IPS-20b (cell line): ENCODE measurements around the gene PPP1CB.
"Not testable (repeated sequence)": the region's sequence is repeated elsewhere in the genome, so short reads cannot be mapped to it uniquely, and the experiment has no call there.

Source experiments
- H3K27ac ChIP-seq: one replicate; pipeline ENCODE4 v1.5.1; 2013; ENCODE audit warnings: low read length
- H3K27me3 ChIP-seq: 2 replicates; pipeline ENCODE4 v1.6.1; 2013; ENCODE audit warnings: mild to moderate bottlenecking, low read length, inconsistent platforms; ENCODE audit not compliant: insufficient read depth
- H3K36me3 ChIP-seq: 2 replicates; pipeline ENCODE4 v1.6.1; 2013; ENCODE audit warnings: low read depth, mild to moderate bottlenecking, inconsistent platforms, low read length, moderate library complexity; ENCODE audit not compliant: insufficient read depth
- H3K4me1 ChIP-seq: 2 replicates; pipeline ENCODE4 v1.6.1; 2013; ENCODE audit warnings: mild to moderate bottlenecking, control low read depth, inconsistent platforms, low read length, moderate library complexity; ENCODE audit not compliant: insufficient read depth
- H3K4me3 ChIP-seq: 2 replicates; pipeline ENCODE4 v1.5.1; 2013; ENCODE audit warnings: mild to moderate bottlenecking, low read length, inconsistent platforms
- H3K9ac ChIP-seq: 2 replicates; pipeline ENCODE4 v1.6.1; 2013; ENCODE audit warnings: low read depth, mild to moderate bottlenecking, inconsistent platforms, low read length, moderate library complexity
- H3K9me3 ChIP-seq: 2 replicates; pipeline ENCODE4 v1.6.1; 2013; ENCODE audit warnings: mild to moderate bottlenecking, low read depth, low read length, inconsistent platforms; ENCODE audit not compliant: insufficient read depth

Gene PPP1CB

GRCh38 chr2:28784570-28784969, 32.9 kb downstream of the PPP1CB start:
- not testable (repeated sequence) for H3K4me1 ChIP-seq, H3K4me3 ChIP-seq, H3K27ac ChIP-seq, H3K9ac ChIP-seq, H3K27me3 ChIP-seq, H3K9me3 ChIP-seq
- peaks cover 90% of the 10 kb centered on the region for H3K36me3 ChIP-seq

DNA sequence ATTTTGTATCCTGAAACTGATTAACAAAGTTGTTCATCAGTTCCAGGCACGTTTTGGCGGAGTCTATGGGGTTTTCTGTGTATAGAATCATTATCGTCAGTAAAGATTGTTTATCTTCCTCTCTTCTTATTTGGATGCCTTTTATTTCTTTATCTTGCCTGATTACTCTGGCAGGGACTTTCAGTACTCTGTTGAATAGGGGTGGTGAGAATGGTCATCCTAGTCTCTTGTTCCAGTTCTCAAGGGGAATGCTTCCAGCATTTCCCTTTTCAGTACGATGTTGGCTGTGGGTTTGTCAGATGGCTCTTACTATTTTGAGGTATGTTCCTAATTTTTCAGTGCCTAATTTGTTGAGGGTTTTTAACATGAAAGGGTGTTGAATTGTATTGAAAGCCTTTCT, 45.0 kb downstream of the PPP1CB start:
- Histone ChIP-seq H3K4me1 (no peaks in the 10 kb centered on the region), H3K9ac (no peak overlapping the region), H3K27ac (no peak overlapping the region), H3K4me3 (no peak overlapping the region), H3K36me3 (peaks cover 81% of the 10 kb centered on the region), H3K27me3 (no peaks in the 10 kb centered on the region), H3K9me3 (no peaks in the 10 kb centered on the region)

- Histone ChIP-seq H3K4me1 (no peaks in the 10 kb centered on the region), H3K27ac (no peak overlapping the region), H3K4me3 (no peak overlapping the region), H3K9ac (no peak overlapping the region), H3K9me3 (no peaks in the 10 kb centered on the region), H3K36me3 (peaks cover 56% of the 10 kb centered on the region), H3K27me3 (no peaks in the 10 kb centered on the region)
Observed at GRCh38 chr2:28801726-28802125, 50.1 kb downstream of the PPP1CB start.

- H3K9me3 ChIP-seq, result no peaks in the 10 kb centered on the region
- H3K27me3 ChIP-seq, result no peaks in the 10 kb centered on the region
- peaks cover 43% of the 10 kb centered on the region for H3K36me3 ChIP-seq
- no peak overlapping the region for H3K4me3 ChIP-seq
- no peak overlapping the region for H3K27ac ChIP-seq
- no peaks in the 10 kb centered on the region for H3K4me1 ChIP-seq
- H3K9ac ChIP-seq, result no peak overlapping the region
Observed at GRCh38 chr2:28802975-28803429, 51.4 kb downstream of the PPP1CB start.

DNA sequence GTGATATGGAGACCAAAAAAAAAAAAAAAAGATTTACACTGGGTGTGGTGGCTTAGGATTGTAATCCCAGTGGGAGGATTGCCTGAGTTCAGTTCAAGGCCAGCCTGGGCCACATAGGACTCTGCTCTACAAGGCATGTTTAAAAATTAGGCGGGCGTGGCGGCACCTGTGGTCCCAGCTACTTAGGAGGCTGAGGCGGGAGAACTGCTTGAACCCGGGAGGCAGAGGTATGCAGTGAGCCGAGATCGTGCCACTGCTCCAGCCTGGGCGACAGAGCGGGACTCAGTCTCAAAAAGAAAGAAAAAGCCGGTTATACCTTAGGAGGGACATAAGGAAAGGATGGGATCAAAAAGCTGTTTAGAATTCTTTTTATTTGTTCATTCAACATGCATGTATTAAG, 58.3 kb downstream of the PPP1CB start:
- no peaks in the 10 kb centered on the region; the same call in 1 of the 2 replicates for H3K4me1 ChIP-seq
- peak overlapping the region; percentile 62 for H3K4me3 ChIP-seq
- peak overlapping the region; percentile 37; the same call in 1 of the 2 replicates for H3K9ac ChIP-seq
- H3K27me3 ChIP-seq, result peaks cover 40% of the 10 kb centered on the region
- no peaks in the 10 kb centered on the region for H3K36me3 ChIP-seq
- peaks cover 4% of the 10 kb centered on the region; the same call in 1 of the 2 replicates for H3K9me3 ChIP-seq
- H3K27ac ChIP-seq, result no peak overlapping the region

GRCh38 chr2:28810384-28811285, 59.0 kb downstream of the PPP1CB start, which contains the start of gene SPDYA:
TSS of gene SPDYA (plus strand) at chr2:28810834. CDS start at chr2:28816015, 5,181 bp downstream.
- peak within 1 kb of the TSS; percentile 37; the same call in 1 of the 2 replicates for H3K9ac ChIP-seq
- H3K4me1 ChIP-seq, result no peaks in the 10 kb centered on the region; the same call in 1 of the 2 replicates
- H3K27me3 ChIP-seq, result peaks cover 40% of the 10 kb centered on the region
- no peak within 1 kb of the TSS for H3K27ac ChIP-seq
- peaks cover 4% of the 10 kb centered on the region; the same call in 1 of the 2 replicates for H3K9me3 ChIP-seq
- peak within 1 kb of the TSS; percentile 62 for H3K4me3 ChIP-seq
- H3K36me3 ChIP-seq, result no peaks in the 10 kb centered on the region

GRCh38 chr2:28818053-28818452, 66.4 kb downstream of the PPP1CB start:
- Histone ChIP-seq H3K27me3 (0 out of 2 replicates have a peak, but pooled peaks cover 2% of the 10 kb centered on the region), H3K9ac (no peak overlapping the region), H3K4me3 (no peak overlapping the region), H3K36me3 (no peaks in the 10 kb centered on the region), H3K27ac (no peak overlapping the region), H3K4me1 (no peaks in the 10 kb centered on the region), H3K9me3 (no peaks in the 10 kb centered on the region)

DNA sequence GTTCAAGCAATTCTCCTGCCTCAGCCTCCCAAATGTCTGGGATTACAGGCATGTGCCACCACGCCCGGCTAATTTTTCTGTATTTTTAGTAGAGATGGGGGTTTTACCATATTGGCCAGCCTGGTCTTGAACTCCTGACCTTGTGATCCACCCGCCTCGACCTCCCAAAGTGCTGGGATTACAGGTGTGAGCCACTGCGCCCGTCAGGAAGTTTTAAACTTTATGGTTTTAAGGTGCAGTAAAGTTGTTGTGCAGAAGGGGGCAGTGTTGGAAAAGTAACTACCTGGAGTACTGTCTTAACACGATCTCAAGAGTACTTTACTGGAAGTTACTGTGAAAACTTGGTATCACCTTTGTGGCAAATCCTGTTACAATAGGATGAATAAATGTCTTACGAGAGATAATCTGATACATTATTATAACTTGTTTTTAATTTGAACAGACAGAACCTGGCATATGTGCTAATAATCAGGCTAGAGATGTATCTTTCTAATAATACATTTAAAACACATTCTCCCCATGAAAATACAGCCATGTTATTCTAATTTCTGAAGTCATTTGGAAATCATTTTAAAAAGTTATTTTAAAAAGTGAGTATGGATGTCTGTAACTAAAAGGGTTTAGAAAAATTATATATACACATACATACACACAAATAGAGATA, 69.8 kb downstream of the PPP1CB start:
- no peaks in the 10 kb centered on the region for H3K27me3 ChIP-seq
- H3K4me1 ChIP-seq, result no peaks in the 10 kb centered on the region
- H3K4me3 ChIP-seq, result no peak overlapping the region
- no peak overlapping the region for H3K27ac ChIP-seq
- no peaks in the 10 kb centered on the region for H3K36me3 ChIP-seq
- no peaks in the 10 kb centered on the region for H3K9me3 ChIP-seq
- no peak overlapping the region for H3K9ac ChIP-seq

GRCh38 chr2:28822036-28822435, 70.4 kb downstream of the PPP1CB start:
- H3K36me3 ChIP-seq, result no peaks in the 10 kb centered on the region
- no peaks in the 10 kb centered on the region for H3K27me3 ChIP-seq
- no peaks in the 10 kb centered on the region for H3K9me3 ChIP-seq
- no peak overlapping the region for H3K9ac ChIP-seq
- H3K27ac ChIP-seq, result no peak overlapping the region
- no peaks in the 10 kb centered on the region for H3K4me1 ChIP-seq
- no peak overlapping the region for H3K4me3 ChIP-seq

- H3K27me3 ChIP-seq, result no peaks in the 10 kb centered on the region
- H3K36me3 ChIP-seq, result no peaks in the 10 kb centered on the region
- H3K27ac ChIP-seq, result no peak overlapping the region
- no peak overlapping the region for H3K4me3 ChIP-seq
- H3K9ac ChIP-seq, result no peak overlapping the region
- H3K4me1 ChIP-seq, result no peaks in the 10 kb centered on the region
- H3K9me3 ChIP-seq, result no peaks in the 10 kb centered on the region
Observed at GRCh38 chr2:28824207-28824606, 72.6 kb downstream of the PPP1CB start.

- Histone ChIP-seq H3K27ac (no peak overlapping the region), H3K9ac (no peak overlapping the region), H3K4me3 (no peak overlapping the region), H3K9me3 (no peaks in the 10 kb centered on the region), H3K36me3 (no peaks in the 10 kb centered on the region), H3K27me3 (no peaks in the 10 kb centered on the region), H3K4me1 (no peaks in the 10 kb centered on the region)
Observed at GRCh38 chr2:28824870-28825269, 73.2 kb downstream of the PPP1CB start.
